GM12878 (cell line): Measurements from ENCODE around the gene CTNNA2. TPM values are rescaled to one million over a fixed set of nuclear protein-coding genes. Genes with fewer than 3 reads are reported as not detected.

Experiments used
- ATAC-seq: fragments of 200-7000 bp; cut with Tn5 transposase; 3 replicates; pipeline ENCODE4 v1.9.1; 2020; ENCODE audit warnings: mild to moderate bottlenecking, moderate library complexity
- BruUV-seq: library from RNA; stranded (reverse); fragments of 400-500 nt; replicated peaks from 2 replicates; lab custom pipeline; 2021; lab: Mats Ljungman, UMichigan
- CTCF ChIA-PET: fragments of 300-600 bp; sonication (Branson Sonifier 250); formaldehyde crosslinking; extraction: SDS; loops from one replicate; lab custom pipeline; 2021; ENCODE audit warnings: inconsistent platforms; lab: Yijun Ruan, JAX
- POLR2A ChIA-PET: fragments of 350-600 bp; formaldehyde crosslinking; extraction: SDS; loops from one replicate; lab custom pipeline; 2021; ENCODE audit warnings: inconsistent platforms; lab: Charles Lee
- RAD21 ChIA-PET: fragments of 300-600 bp; sonication (Branson Sonifier 250); formaldehyde crosslinking; loops from one replicate; lab custom pipeline; 2023; ENCODE audit warnings: antibody characterized with exemption; ENCODE audit not compliant: unreplicated experiment; lab: Charles Lee
- SMC1A ChIA-PET: fragments of 300-600 bp; sonication (Branson Sonifier 250); formaldehyde crosslinking; loops from one replicate; lab custom pipeline; 2023; ENCODE audit not compliant: unreplicated experiment, uncharacterized antibody; lab: Charles Lee
- DNase-seq: peaks from one replicate; pipeline ENCODE4 v3.0.0-alpha.2; 2011; ENCODE audit warnings: low read depth, low spot score
- FAIRE-seq: peaks from 3 replicates; lab custom pipeline; 2011; peaks lifted over from hg19 to GRCh38; lab: Jason Lieb, UNC
- H2AFZ ChIP-seq: 2 replicates; pipeline ENCODE4 v1.6.0; 2011; ENCODE audit warnings: low read depth, low read length, control low read depth; ENCODE audit not compliant: control insufficient read depth
- H3K27ac ChIP-seq: 2 replicates; pipeline ENCODE4 v1.5.1; 2011; ENCODE audit warnings: control low read depth; ENCODE audit not compliant: control insufficient read depth, insufficient read depth
- H3K27me3 ChIP-seq, 2 experiments: replicated peaks in 1 of 2; 2 replicates each; pipeline versions ENCODE4 v1.6.0 to v1.6.1; 2011; ENCODE audit warnings: low read length in 1 of 2; ENCODE audit not compliant: control insufficient read depth in 2 of 2, insufficient read depth in 2 of 2
- H3K36me3 ChIP-seq, 2 experiments: 2 replicates each; pipeline ENCODE4 v1.5.1; 2011; ENCODE audit warnings: low read length in 1 of 2; ENCODE audit not compliant: control insufficient read depth in 2 of 2, insufficient read depth in 2 of 2
- H3K4me1 ChIP-seq: 2 replicates; pipeline ENCODE4 v1.6.1; 2011; ENCODE audit warnings: mild to moderate bottlenecking, low read length, moderate library complexity, mixed read lengths; ENCODE audit not compliant: control insufficient read depth, insufficient read depth
- H3K4me2 ChIP-seq: 2 replicates; pipeline ENCODE4 v1.6.0; 2011; ENCODE audit warnings: control low read depth; ENCODE audit not compliant: control insufficient read depth, insufficient read depth
- H3K4me3 ChIP-seq: fragments of 200-600 bp; sonication (generic); 2 replicates; pipeline ENCODE4 v1.5.1; 2016
- H3K79me2 ChIP-seq: 2 replicates; pipeline ENCODE4 v1.6.0; 2011; ENCODE audit warnings: low read length; ENCODE audit not compliant: control insufficient read depth, insufficient read depth
- H3K9ac ChIP-seq: 2 replicates; pipeline ENCODE4 v1.8.0; 2011; ENCODE audit warnings: low read length, control low read depth, mixed read lengths; ENCODE audit not compliant: control insufficient read depth, insufficient read depth
- H3K9me3 ChIP-seq: replicated peaks from 3 replicates; pipeline ENCODE4 v1.5.1; 2011; ENCODE audit warnings: mild to moderate bottlenecking, low read length; ENCODE audit not compliant: control insufficient read depth, insufficient read depth
- H4K20me1 ChIP-seq: 2 replicates; pipeline ENCODE4 v1.6.0; 2011; ENCODE audit not compliant: control insufficient read depth, insufficient read depth
- JUNB ChIP-seq: IDR thresholded peaks from 2 replicates; pipeline ENCODE4 v1.6.1; 2016; ENCODE audit warnings: antibody characterized with exemption, mild to moderate bottlenecking
- NFIC ChIP-seq: IDR thresholded peaks from 2 replicates; pipeline ENCODE4 v1.6.1; 2012; ENCODE audit warnings: low read depth, mild to moderate bottlenecking, inconsistent platforms, low read length, moderate library complexity
- PML ChIP-seq: IDR thresholded peaks from 2 replicates; pipeline ENCODE4 v1.6.1; 2012; ENCODE audit warnings: low read length, inconsistent platforms
- YY1 ChIP-seq: IDR thresholded peaks from 2 replicates; pipeline ENCODE4 v1.6.1; 2011; ENCODE audit warnings: low read depth, mild to moderate bottlenecking, low read length
- WGBS: methylation state at CpG from one replicate; pipeline ENCODE4 v1.1.6; 2016; ENCODE audit warnings: low lambda C conversion rate; ENCODE audit not compliant: insufficient replicate concordance, insufficient coverage; ENCODE audit errors: missing lambda C conversion rate; 5-methylcytosine and 5-hydroxymethylcytosine counted together
- in situ Hi-C: fragments of 300-500 bp; cut with MboI; formaldehyde crosslinking; loops from 9 replicates; pipeline ENCODE4 v1.14.3; 2018; ENCODE audit warnings: mixed read lengths
- intact Hi-C: fragments of 100-400 bp; cut with micrococcal nuclease; formaldehyde crosslinking; loops from one replicate; pipeline ENCODE4 v1.14.2; 2022; ENCODE audit not compliant: unreplicated experiment
- polyA plus RNA-seq, 11 experiments: library from polyadenylated mRNA; depleted of rRNA in 4 of 11; unstranded in 6 of 11; stranded (reverse) in 5 of 11; fragments of >200 nt; fragmentation: Nextera tagmentation in 4 of 11; fragmentation: Illumina TruSeq in 1 of 11; extraction: Ambion mirVana in 4 of 11; extraction: Trizol in 1 of 11; gene quantifications; 1 replicate in 1 of 11; 2 replicates in 10 of 11; pipeline versions ENCODE4 v1.2.1 to v1.2.3, GENCODE V29; 2011 to 2016; ENCODE audit warnings: inconsistent platforms in 2 of 11, missing spikeins in 2 of 11, low read depth in 1 of 11
- total RNA-seq, 4 experiments: library from RNA; depleted of rRNA in 3 of 4; stranded (reverse); fragments of >200 nt in 3 of 4; fragmentation: Illumina TruSeq in 1 of 4; extraction: Trizol in 1 of 4; gene quantifications; 2 replicates each; pipeline versions ENCODE4 v1.2.1 to v1.2.3, GENCODE V29; 2013 to 2021
- TF ChIP-seq, protein P1 (sequence below): IDR thresholded peaks from 2 replicates; pipeline ENCODE4 v1.6.1; 2012; ENCODE audit warnings: low read depth, low read length, improper control_type of control experiment

CTNNA2 gene
- total and polyA plus RNA-seq, 10 of the 15 experiments (the other 5 are each of a cell fraction or from before 2014, with no cell fraction given), result 2.4 to 36.2 (median 6.6) TPM

DNA sequence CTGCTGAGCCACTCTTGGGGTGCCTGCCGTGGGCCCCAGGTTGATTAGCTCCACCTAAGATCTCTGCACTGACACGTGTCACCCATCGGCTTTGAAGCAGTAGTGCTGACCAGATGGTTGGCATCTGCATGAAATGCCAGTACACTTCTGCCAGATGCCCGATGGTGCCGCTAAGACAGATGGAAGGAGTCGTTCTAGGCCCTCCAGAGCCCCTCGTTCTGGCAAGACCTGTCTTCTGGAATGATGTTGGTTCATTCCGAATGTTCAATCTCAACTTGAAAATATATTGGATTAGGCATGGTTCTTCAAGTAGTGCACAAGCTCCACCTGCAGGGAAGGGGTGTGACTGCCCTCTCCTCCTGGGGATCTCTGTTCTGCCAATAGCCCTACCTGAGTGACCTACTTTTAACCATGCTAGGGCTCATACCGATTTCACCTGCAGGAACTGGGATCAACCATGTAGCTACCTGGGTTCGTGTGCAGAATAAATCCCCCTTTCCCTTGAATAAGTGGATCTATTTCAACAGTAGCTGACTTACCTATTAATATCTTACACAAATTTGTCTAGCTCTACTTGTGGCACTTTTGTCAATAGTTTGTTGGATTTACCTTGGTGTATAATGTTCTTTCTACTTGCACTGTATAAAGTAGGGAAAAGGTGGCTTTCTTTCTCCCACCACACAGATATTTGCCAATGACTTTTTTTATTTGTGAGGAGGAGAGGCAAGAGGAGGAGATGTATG is 342.6 kb downstream of the CTNNA2 start (continued):
- no peak for TF ChIP-seq NFIC
- TF ChIP-seq, protein P1, sequence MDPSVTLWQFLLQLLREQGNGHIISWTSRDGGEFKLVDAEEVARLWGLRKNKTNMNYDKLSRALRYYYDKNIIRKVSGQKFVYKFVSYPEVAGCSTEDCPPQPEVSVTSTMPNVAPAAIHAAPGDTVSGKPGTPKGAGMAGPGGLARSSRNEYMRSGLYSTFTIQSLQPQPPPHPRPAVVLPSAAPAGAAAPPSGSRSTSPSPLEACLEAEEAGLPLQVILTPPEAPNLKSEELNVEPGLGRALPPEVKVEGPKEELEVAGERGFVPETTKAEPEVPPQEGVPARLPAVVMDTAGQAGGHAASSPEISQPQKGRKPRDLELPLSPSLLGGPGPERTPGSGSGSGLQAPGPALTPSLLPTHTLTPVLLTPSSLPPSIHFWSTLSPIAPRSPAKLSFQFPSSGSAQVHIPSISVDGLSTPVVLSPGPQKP, result no peak
- no peak for TF ChIP-seq JUNB

DNA sequence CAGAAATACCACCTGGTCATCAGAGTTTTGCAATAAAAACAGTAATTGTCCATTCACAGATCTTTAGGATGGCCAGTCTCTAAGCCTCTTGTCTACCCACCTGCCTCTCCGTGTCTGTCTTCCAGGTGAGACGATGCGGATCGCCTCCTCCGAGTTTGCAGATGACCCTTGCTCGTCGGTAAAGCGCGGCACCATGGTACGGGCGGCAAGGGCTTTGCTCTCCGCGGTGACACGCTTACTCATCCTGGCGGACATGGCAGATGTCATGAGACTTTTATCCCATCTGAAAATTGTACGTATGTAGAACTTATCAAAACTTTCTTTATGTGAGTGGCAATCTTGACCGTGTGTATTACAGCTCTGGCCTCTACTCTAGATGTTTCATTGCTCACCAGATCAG is 345.0 kb downstream of the CTNNA2 start:
- ChIA-PET SMC1A (no interaction called here), RAD21 (no interaction called here), CTCF (no interaction called here), POLR2A (no interaction called here)
- DNase-seq, result no peak
- H4K20me1 ChIP-seq, result no peaks in the 10 kb centered on the region
- no peaks in the 10 kb centered on the region for H3K4me1 ChIP-seq
- no peak overlapping the region for H3K4me2 ChIP-seq
- 51% methylated on average over 17 of the region's 17 CpGs for WGBS
- H3K36me3 ChIP-seq, result no peaks in the 10 kb centered on the region
- no peaks in the 10 kb centered on the region for H3K79me2 ChIP-seq
- no peak for FAIRE-seq
- no peak overlapping the region for H3K4me3 ChIP-seq
- no TSS peak for BruUV-seq
- no peaks in the 10 kb centered on the region for H3K27me3 ChIP-seq
- ATAC-seq, result no peak
- TF ChIP-seq YY1 (no peak), PML (no peak)
- no peak overlapping the region for H2AFZ ChIP-seq
- no peak overlapping the region for H3K27ac ChIP-seq
- no peaks in the 10 kb centered on the region for H3K9me3 ChIP-seq
- in situ Hi-C loops (loop anchor here (25.0 kb wide), 1 partner anchor 821 kb away; the partner anchor contains the start of gene REG3G), intact Hi-C loops (no loop called here)
- no peak overlapping the region for H3K9ac ChIP-seq
